Kidney tubule cell (primary cell): ENCODE results near the gene NMNAT2.
"Not testable (repeated sequence)": the region's sequence is repeated elsewhere in the genome, so short reads cannot be mapped to it uniquely, and the experiment has no call there.

Experiments used
- DNase-seq: peaks from one replicate; pipeline ENCODE4 v3.0.0-alpha.2; 2018; ENCODE audit warnings: low spot score

The NMNAT2 gene

GRCh38 chr1:183416850-183417771, 1.1 kb downstream of the NMNAT2 start:
- peak; percentile 43 for DNase-seq

DNA sequence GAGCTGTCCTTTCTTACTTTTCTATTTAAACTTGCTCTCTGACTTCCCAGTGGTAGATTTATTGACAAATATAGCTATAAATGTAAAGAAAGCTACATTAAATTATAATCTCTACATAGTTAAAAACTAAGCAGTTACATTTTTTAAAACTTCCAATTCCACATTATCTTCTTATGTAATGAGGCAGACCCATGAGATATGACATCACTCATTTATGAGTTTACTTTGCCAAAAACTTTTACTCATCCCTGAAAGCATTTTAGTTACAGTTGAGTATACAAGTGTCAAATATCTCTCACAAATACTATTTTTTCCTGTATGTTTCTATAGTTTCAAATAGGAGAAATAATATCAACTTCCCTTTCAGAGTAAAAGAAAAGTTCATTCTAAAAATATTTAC, 3.8 kb downstream of the NMNAT2 start:
- no peak for DNase-seq

GRCh38 chr1:183411091-183411490, 7.1 kb downstream of the NMNAT2 start:
- DNase-seq, result peak; percentile 51

DNA sequence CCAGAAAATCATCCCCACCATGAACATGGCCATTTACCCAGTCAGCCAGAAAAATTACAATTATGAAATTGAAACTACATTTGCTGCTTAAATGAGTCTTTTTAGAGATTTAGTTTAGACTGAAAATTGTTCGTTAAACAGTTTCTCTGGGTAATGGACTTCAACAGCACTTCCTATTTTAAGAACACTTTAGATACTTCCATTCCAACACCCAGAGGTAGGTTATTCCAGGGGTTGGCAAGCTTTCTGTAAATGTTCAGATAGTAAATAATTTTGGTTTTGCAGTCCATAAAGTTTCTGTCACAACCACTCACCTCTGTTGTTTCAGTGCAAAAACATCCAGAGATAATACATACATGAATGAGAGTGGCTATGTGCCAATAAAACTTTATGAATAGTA, 10.2 kb downstream of the NMNAT2 start:
- no peak for DNase-seq

DNA sequence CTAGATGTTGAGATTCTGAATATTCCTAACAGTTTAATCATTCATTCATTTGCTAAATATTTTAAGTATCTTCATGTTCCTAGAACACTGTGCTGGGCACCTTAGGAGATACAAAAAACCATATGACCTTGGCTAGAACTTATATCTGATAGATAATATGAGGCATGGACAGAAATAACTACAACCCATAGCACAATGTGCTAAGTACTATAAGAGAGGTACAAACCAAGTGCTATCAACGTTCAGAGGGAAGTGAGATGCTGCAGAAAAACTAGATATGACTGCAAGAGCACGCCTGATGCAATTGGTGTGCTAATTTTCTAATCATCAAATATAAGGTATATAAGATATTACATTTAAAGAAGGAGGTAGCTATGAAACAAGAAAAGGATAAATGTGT, 10.7 kb downstream of the NMNAT2 start:
- DNase-seq, result no peak

- DNase-seq, result no peak
These were observed 13.7 kb downstream of the NMNAT2 start for GRCh38 chr1:183404476-183404875.

- DNase-seq, result no peak
These were observed 14.7 kb downstream of the NMNAT2 start for GRCh38 chr1:183403498-183403897.

- not testable (repeated sequence) for DNase-seq
These were observed 16.6 kb downstream of the NMNAT2 start for GRCh38 chr1:183401565-183401964.

DNA sequence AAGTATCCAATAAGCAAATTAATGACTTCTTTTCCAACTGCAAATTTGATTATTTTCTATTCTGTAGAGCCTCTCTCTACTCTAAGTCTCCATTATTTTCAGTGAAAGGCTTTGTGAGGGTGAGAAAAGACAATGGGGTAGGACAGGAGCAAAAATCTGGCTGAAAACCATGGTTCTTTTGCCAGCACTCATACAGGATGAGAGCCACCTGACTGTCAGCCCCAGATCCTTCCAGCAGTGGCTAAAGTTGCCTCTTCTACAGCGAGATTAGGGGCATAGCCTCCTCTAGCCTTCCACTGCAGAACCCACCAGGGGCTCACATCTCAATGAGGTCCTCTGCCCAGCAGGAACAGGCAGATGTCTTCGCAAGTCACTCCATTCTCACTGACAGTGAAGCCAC, 23.7 kb downstream of the NMNAT2 start:
- DNase-seq, result no peak

- no peak for DNase-seq
These were observed 26.3 kb downstream of the NMNAT2 start for GRCh38 chr1:183391863-183392262.

- DNase-seq, result no peak
These were observed 27.6 kb downstream of the NMNAT2 start for GRCh38 chr1:183390561-183390960.

GRCh38 chr1:183388735-183389134, 29.4 kb downstream of the NMNAT2 start:
- DNase-seq, result no peak

GRCh38 chr1:183385340-183386144, 32.6 kb downstream of the NMNAT2 start:
- DNase-seq, result peak; percentile 1

DNA sequence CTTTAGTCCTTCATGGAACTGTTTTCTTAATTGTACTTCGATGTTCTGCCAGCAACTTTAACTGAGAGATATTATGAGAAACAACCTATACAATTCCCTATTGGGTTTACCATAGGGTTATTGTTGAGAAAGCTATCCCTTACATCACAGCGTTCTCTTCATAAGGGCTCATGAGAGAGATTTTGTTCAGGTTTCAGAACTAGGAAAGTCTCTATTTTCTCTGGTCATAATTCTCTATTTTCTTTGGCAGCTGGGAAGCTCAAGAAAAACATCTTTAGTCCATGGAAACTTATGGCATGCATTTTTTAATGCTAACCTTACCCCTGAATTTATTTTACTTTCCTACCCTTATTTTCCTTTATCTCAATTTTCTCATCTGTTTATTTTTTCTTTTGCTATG, 38.2 kb downstream of the NMNAT2 start:
- no peak for DNase-seq

DNA sequence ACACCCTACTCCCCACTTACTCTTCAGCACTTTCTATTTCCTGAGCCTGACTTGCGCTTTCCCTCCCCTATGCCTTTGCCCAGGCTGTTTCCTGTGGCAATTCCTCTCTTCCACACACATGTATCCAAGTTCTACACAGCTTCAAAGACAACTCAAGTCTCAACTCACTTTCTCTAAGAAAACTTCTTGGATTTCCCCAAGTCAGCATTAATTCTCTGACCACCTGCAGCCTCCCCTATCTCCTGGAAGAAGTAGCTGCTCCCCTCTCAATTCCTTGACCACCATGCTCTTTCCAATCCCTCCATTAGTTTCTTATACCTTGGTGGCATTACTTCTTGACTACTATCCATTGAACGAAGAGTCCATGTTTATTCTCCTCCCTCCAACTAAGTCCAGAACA, 42.8 kb downstream of the NMNAT2 start:
- DNase-seq, result no peak

DNA sequence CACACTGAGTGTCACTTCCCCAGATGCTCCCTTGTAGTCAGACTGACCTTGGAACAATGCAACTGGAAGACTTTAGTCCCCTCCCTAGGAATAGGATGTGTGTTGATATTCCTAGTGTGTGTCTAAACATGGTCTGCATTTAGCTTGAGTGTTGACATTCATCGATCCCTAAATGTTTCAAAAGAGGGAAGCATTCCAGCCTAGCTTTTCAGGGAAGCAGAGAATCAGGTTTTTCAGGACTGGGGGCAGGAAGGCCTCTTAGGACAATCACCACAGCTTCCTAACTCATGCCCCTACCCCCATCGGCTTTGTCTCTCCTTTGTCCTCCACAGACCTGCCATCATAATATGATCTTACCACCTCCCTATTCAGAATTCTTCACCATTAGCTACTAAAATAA, 43.4 kb downstream of the NMNAT2 start:
- no peak for DNase-seq

DNA sequence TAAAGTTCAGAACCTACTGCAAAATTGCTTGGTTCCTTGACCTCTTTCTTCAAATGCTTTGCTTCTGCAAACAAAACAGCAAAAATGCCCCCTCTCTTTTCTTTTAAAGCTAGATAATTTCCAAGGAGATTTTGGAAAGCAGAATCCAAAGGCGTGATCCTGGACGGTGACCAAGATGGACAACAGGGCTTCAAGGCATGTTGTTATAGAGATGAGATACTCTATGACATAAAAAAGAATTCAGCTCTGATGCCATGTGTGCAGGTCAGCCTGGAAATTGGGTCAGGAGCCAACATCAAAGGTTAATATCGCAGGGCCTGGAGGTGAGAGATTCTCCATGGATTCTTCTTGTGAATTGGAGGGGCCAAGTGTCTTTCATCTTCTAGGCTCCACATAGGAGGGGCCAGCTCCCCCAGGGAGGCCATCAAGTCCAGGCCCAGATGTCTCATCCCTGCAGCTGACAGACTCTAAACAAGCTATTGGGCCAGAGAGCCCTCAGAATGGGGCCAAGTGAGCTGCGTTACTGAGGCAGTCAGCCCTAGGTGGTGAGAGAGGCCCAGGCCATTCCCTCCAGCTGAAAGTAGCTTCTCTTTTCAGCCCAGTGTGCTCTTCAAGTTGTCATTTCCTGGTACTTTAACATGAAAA, 45.5 kb downstream of the NMNAT2 start:
- DNase-seq, result no peak

- DNase-seq, result peak; percentile 47
These were observed 47.7 kb downstream of the NMNAT2 start for GRCh38 chr1:183370399-183371058.

GRCh38 chr1:183368213-183369108, 49.7 kb downstream of the NMNAT2 start:
- no peak for DNase-seq

DNA sequence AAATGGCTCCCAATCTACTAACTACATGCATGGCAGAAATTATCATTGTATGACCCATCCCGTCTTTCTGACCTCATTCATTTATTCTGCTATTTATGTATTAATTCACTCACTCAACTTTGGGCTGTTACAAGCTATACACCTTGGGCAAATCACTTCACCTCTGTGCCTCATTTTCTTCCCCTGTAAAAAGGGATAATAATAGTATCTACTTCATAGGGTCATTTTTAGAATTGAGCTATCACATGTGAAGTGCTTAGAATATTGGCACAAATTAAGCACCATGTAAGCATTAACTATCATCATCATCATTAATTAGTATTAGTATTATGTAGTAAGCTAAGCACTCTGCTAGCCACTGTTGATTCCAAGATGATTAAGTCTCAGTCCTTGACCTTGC, 52.1 kb downstream of the NMNAT2 start:
- no peak for DNase-seq

GRCh38 chr1:183365676-183366075, 52.5 kb downstream of the NMNAT2 start:
- peak; percentile 4 for DNase-seq
